GM06990 (cell line): ENCODE results near the gene MRPL9.

Experiments used
- DNase-seq: peaks from one replicate; pipeline ENCODE4 v3.0.0-alpha.2; 2011; ENCODE audit not compliant: insufficient read length; ENCODE audit errors: extremely low read depth
- H3K27me3 ChIP-seq: replicated peaks from 2 replicates; pipeline ENCODE4 v1.6.0; 2011; ENCODE audit warnings: low read length; ENCODE audit not compliant: control insufficient read depth, insufficient read depth
- H3K36me3 ChIP-seq: 2 replicates; pipeline ENCODE4 v1.5.1; 2011; ENCODE audit warnings: low read length; ENCODE audit not compliant: control insufficient read depth, insufficient read depth
- H3K4me3 ChIP-seq: replicated peaks from 2 replicates; pipeline ENCODE4 v1.5.1; 2011; ENCODE audit warnings: low read depth, mild to moderate bottlenecking, control low read depth, low read length
- CTCF ChIP-seq: IDR thresholded peaks from 2 replicates; pipeline ENCODE4 v1.5.1; 2011; ENCODE audit warnings: low read length, control low read depth, mild to moderate bottlenecking, inconsistent platforms; ENCODE audit not compliant: insufficient read depth, poor library complexity, severe bottlenecking

Gene MRPL9

GRCh38 chr1:151711044-151711800 lies 52.1 kb downstream of the MRPL9 start:
- DNase-seq: no peak
- no peaks in the 10 kb centered on the region for H3K36me3 ChIP-seq
- TF ChIP-seq CTCF: no peak
- H3K4me3 ChIP-seq: no peak overlapping the region
- H3K27me3 ChIP-seq: no peaks in the 10 kb centered on the region; the same call in 1 of the 2 replicates

GRCh38 chr1:151710187-151710840 lies 53.0 kb downstream of the MRPL9 start:
- no peaks in the 10 kb centered on the region; the same call in 1 of the 2 replicates for H3K27me3 ChIP-seq
- no peak for TF ChIP-seq CTCF
- no peak overlapping the region for H3K4me3 ChIP-seq
- no peaks in the 10 kb centered on the region for H3K36me3 ChIP-seq
- DNase-seq: peak; percentile 41
